Fibroblast of skin of back (primary cell): ENCODE results near the gene WNT9B.
"Not testable (repeated sequence)": the region's sequence is repeated elsewhere in the genome, so short reads cannot be mapped to it uniquely, and the experiment has no call there.

ENCODE experiments used
- DNase-seq: peaks from one replicate; pipeline ENCODE4 v3.0.0-alpha.2; 2013

The WNT9B gene

DNA sequence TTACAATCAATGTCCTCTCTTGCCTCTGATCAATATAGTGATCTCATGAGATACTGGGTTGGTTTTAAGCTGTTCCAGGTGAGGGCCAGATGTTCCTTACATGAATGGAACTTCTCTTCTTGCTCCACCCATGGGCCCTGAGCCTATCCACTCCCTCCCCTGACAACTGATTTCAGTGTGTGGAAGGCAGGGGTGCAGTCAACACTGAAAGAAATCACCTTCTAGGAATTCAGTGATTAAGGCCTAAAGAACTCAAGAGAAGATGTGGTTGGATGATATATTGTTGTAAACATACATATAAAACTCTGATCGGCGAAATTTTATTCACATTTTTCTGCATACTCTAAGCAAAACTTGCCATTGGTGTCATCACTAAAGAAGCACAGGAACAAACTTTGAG lies 64.8 kb downstream of the WNT9B start:
- peak; percentile 5 for DNase-seq

- no peak for DNase-seq
Observed at GRCh38 chr17:46916623-46917022, 65.2 kb downstream of the WNT9B start.

DNA sequence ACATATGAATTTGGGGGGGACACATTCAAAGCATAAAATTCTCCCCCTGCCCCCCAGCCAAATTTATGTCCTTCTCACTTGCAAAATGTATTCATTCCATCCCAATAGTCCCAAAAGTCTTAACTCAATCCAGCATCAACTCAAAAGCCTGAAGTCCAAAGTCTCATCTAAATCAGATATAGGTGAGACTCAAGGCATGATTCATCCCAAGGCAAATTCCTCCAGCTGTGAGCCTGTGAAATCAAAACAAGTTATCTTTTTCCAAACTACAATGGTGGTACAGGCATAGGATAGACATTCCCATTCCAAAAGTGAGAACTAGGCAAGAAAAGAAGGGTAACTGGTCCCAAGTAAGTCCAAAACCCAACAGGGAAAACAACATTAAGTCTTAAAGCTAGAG lies 65.7 kb downstream of the WNT9B start:
- no peak for DNase-seq

GRCh38 chr17:46917516-46917915 lies 66.1 kb downstream of the WNT9B start:
- DNase-seq = no peak

DNA sequence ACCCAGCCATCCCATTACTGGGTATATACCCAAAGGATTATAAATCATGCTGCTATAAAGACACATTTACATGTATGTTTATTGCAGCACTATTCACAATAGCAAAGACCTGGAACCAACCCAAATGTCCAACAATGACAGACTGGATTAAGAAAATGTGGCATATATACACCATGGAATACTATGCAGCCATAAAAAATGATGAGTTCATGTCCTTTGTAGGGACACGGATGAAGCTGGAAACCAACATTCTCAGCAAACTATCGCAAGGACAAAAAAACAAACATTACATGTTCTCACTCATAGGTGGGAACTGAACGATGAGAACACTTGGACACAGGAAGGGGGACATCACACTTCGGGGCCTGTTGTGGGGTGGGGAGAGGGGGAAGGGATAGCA lies 70.6 kb downstream of the WNT9B start:
- DNase-seq = not testable (repeated sequence)

- no peak for DNase-seq
Observed at GRCh38 chr17:46922487-46922803, 71.1 kb downstream of the WNT9B start.

- peak; percentile 86 for DNase-seq
Observed at GRCh38 chr17:46922804-46923635, 71.6 kb downstream of the WNT9B start, which contains the start of gene GOSR2. Gene GOSR2 (plus strand): TSS chr17:46923160. CDS start chr17:46923193, 33 bp downstream.

- DNase-seq = no peak
Observed at GRCh38 chr17:46925185-46925868, 73.9 kb downstream of the WNT9B start.

DNA sequence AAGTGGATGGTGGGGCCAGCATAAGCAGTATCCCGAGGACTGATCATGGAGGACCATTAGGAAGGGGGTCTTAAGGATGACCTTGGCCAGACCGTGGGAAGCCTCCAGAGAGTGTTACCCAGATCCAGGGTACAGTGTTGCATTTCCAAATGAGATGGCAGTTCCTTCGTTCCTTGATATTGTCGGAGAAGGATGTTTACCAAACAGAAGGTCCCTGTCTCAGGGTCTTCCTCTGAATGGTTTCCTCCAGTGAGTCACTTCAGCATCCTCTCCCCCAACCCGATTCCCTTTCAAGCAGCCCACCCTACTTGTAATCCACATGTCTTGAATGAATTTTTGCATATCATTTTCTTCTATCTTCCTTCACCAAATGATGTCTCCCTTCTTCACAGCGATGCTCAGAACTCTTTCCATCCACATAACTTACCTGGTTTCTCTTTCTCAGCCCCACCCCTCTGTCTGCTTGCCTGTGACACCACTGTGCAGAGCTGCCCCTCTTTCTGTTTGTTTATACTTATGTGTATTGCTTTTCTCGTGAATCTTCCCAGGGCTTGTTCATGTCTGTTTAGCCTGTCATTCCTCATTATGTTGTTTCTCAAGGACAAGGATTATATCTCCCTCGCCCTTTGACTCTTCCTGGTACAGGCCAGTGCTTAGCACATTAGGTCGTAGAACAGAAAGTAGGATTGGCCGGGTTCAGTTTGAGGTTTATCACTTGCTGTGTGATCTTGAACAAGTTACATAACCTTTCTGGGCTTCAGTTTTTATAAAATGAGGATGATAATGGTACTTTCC lies 77.3 kb downstream of the WNT9B start:
- no peak for DNase-seq

GRCh38 chr17:46929413-46929812 lies 78.0 kb downstream of the WNT9B start:
- DNase-seq = peak; percentile 71

GRCh38 chr17:46930051-46930450 lies 78.7 kb downstream of the WNT9B start:
- DNase-seq = no peak

DNA sequence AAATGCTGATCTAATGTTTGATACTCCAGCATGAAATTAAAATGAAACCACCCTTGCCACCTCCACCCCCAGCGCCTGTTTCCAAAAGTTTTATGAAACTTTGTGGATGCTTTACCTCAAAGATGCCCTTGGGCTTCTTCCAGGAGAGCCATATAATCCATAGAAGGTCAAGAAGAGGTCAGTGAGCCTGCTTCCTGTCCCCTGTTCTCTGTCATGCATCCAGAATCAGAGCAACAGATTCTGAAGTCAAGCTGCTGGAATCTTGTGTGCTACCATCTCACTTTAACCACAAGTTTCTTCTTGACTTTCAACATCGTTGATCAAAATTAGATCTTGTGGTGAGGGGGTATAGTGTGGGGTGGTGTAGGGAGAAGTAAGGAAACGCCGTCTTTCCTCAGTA lies 80.2 kb downstream of the WNT9B start:
- DNase-seq = no peak

- DNase-seq = peak; percentile 61
Observed at GRCh38 chr17:46935658-46936266, 84.4 kb downstream of the WNT9B start.
